ENCODE data around the gene ACSF2. TPM values are rescaled to one million over a fixed set of nuclear protein-coding genes. Genes with fewer than 3 reads are reported as not detected.

ACSF2 gene
- polyA plus RNA-seq, 1 donor from 2014 or later: 28.6 TPM

- Mint-ChIP-seq H3K4me1 (peaks cover 8 to 17% (median 13%) of the 10 kb centered on the region in 3 donors), H3K27ac (peak overlapping the region; percentile 11 to 70 (median 46)), H3K4me3 (peak overlapping the region; percentile 85 to 96 (median 88)), H3K9me3 (no peaks in the 10 kb centered on the region), H3K36me3 (peaks cover 2% of the 10 kb centered on the region), H3K27me3 (no peaks in the 10 kb centered on the region)
These were observed 53.6 kb downstream of the ACSF2 start for GRCh38 chr17:50479522-50480141.

- Mint-ChIP-seq H3K4me1 (peaks cover 8 to 17% (median 13%) of the 10 kb centered on the region in 3 donors), H3K36me3 (peaks cover 6% of the 10 kb centered on the region), H3K27ac (peak overlapping the region in 1 of 3 donors; percentile 70), H3K9me3 (no peaks in the 10 kb centered on the region), H3K4me3 (peak overlapping the region in 3 of 4 donors; percentile 85 to 96 (median 87)), H3K27me3 (no peaks in the 10 kb centered on the region)
These were observed 54.2 kb downstream of the ACSF2 start for GRCh38 chr17:50480142-50480764.

GRCh38 chr17:50480854-50481490 lies 55.0 kb downstream of the ACSF2 start:
- peaks cover 8 to 17% (median 13%) of the 10 kb centered on the region in 3 donors for H3K4me1 Mint-ChIP-seq
- H3K36me3 Mint-ChIP-seq: peaks cover 6% of the 10 kb centered on the region
- H3K4me3 Mint-ChIP-seq: peak overlapping the region in 1 of 4 donors; percentile 85
- H3K27me3 Mint-ChIP-seq: no peaks in the 10 kb centered on the region
- peak overlapping the region in 1 of 3 donors; percentile 70 for H3K27ac Mint-ChIP-seq
- H3K9me3 Mint-ChIP-seq: no peaks in the 10 kb centered on the region

- Mint-ChIP-seq H3K9me3 (no peaks in the 10 kb centered on the region), H3K4me3 (peak overlapping the region in 1 of 4 donors; percentile 69), H3K27ac (peak overlapping the region in 1 of 3 donors; percentile 56), H3K36me3 (peaks cover 6% of the 10 kb centered on the region), H3K27me3 (no peaks in the 10 kb centered on the region), H3K4me1 (peaks cover 8 to 13% (median 13%) of the 10 kb centered on the region in 3 donors)
These were observed 55.6 kb downstream of the ACSF2 start for GRCh38 chr17:50481648-50482047.

- Mint-ChIP-seq H3K36me3 (peaks cover 6% of the 10 kb centered on the region), H3K27me3 (no peaks in the 10 kb centered on the region), H3K4me1 (peaks cover 8 to 13% (median 13%) of the 10 kb centered on the region in 3 donors), H3K9me3 (no peaks in the 10 kb centered on the region), H3K4me3 (peak overlapping the region in 1 of 4 donors; percentile 69), H3K27ac (peak overlapping the region in 1 of 3 donors; percentile 56)
These were observed 56.1 kb downstream of the ACSF2 start for GRCh38 chr17:50482110-50482509.

GRCh38 chr17:50482516-50482915 lies 56.5 kb downstream of the ACSF2 start:
- Mint-ChIP-seq H3K36me3 (peaks cover 6% of the 10 kb centered on the region), H3K4me3 (peak overlapping the region in 1 of 4 donors; percentile 69), H3K27me3 (no peaks in the 10 kb centered on the region), H3K27ac (peak overlapping the region in 2 of 3 donors; percentile 56 to 86), H3K9me3 (no peaks in the 10 kb centered on the region), H3K4me1 (peaks cover 8 to 13% (median 13%) of the 10 kb centered on the region in 3 donors)

- no peaks in the 10 kb centered on the region for H3K9me3 Mint-ChIP-seq
- H3K27me3 Mint-ChIP-seq: no peaks in the 10 kb centered on the region
- H3K4me3 Mint-ChIP-seq: no peak overlapping the region
- peak overlapping the region in 1 of 3 donors; percentile 27 for H3K27ac Mint-ChIP-seq
- H3K4me1 Mint-ChIP-seq: peaks cover 8 to 11% (median 9%) of the 10 kb centered on the region in 3 donors
- peaks cover 6% of the 10 kb centered on the region for H3K36me3 Mint-ChIP-seq
These were observed 57.2 kb downstream of the ACSF2 start for GRCh38 chr17:50483266-50483665.

GRCh38 chr17:50484386-50485155 lies 58.6 kb downstream of the ACSF2 start:
- no peak overlapping the region for H3K4me3 Mint-ChIP-seq
- no peaks in the 10 kb centered on the region for H3K9me3 Mint-ChIP-seq
- peak overlapping the region in 1 of 3 donors; percentile 48 for H3K27ac Mint-ChIP-seq
- H3K4me1 Mint-ChIP-seq: peaks cover 2 to 8% (median 5%) of the 10 kb centered on the region in 3 donors
- H3K36me3 Mint-ChIP-seq: peaks cover 8% of the 10 kb centered on the region
- H3K27me3 Mint-ChIP-seq: no peaks in the 10 kb centered on the region

GRCh38 chr17:50487213-50488096 lies 61.4 kb downstream of the ACSF2 start:
- Mint-ChIP-seq H3K4me1 (peaks cover 0 to 1% (median under 1%) of the 10 kb centered on the region in 3 donors), H3K27me3 (no peaks in the 10 kb centered on the region), H3K9me3 (no peaks in the 10 kb centered on the region), H3K36me3 (peaks cover 12% of the 10 kb centered on the region), H3K27ac (no peak overlapping the region), H3K4me3 (no peak overlapping the region)

GRCh38 chr17:50488880-50489279 lies 62.9 kb downstream of the ACSF2 start:
- H3K9me3 Mint-ChIP-seq: no peaks in the 10 kb centered on the region
- H3K36me3 Mint-ChIP-seq: peaks cover 10% of the 10 kb centered on the region
- H3K27me3 Mint-ChIP-seq: no peaks in the 10 kb centered on the region
- H3K4me1 Mint-ChIP-seq: peaks cover 0 to under 1% (median 0%) of the 10 kb centered on the region in 3 donors
- no peak overlapping the region for H3K27ac Mint-ChIP-seq
- H3K4me3 Mint-ChIP-seq: no peak overlapping the region

- no peak overlapping the region for H3K27ac Mint-ChIP-seq
- no peak overlapping the region for H3K4me3 Mint-ChIP-seq
- no peaks in the 10 kb centered on the region for H3K9me3 Mint-ChIP-seq
- H3K36me3 Mint-ChIP-seq: peaks cover 6% of the 10 kb centered on the region
- no peaks in the 10 kb centered on the region for H3K27me3 Mint-ChIP-seq
- peaks cover 0 to 2% (median 0%) of the 10 kb centered on the region in 3 donors for H3K4me1 Mint-ChIP-seq
These were observed 65.5 kb downstream of the ACSF2 start for GRCh38 chr17:50491505-50491904.

GRCh38 chr17:50492214-50492613 lies 66.2 kb downstream of the ACSF2 start:
- H3K4me1 Mint-ChIP-seq: peaks cover 0 to 2% (median 0%) of the 10 kb centered on the region in 3 donors
- H3K36me3 Mint-ChIP-seq: peaks cover 6% of the 10 kb centered on the region
- no peak overlapping the region for H3K27ac Mint-ChIP-seq
- H3K27me3 Mint-ChIP-seq: no peaks in the 10 kb centered on the region
- no peaks in the 10 kb centered on the region for H3K9me3 Mint-ChIP-seq
- H3K4me3 Mint-ChIP-seq: no peak overlapping the region

GRCh38 chr17:50493744-50494143 lies 67.7 kb downstream of the ACSF2 start:
- no peak overlapping the region for H3K27ac Mint-ChIP-seq
- peaks cover 0 to 2% (median 0%) of the 10 kb centered on the region in 3 donors for H3K4me1 Mint-ChIP-seq
- peaks cover 5% of the 10 kb centered on the region for H3K36me3 Mint-ChIP-seq
- H3K27me3 Mint-ChIP-seq: no peaks in the 10 kb centered on the region
- H3K9me3 Mint-ChIP-seq: no peaks in the 10 kb centered on the region
- no peak overlapping the region for H3K4me3 Mint-ChIP-seq

Data from IgD-negative memory B cell (primary cell).